ENCODE measurements around the gene DMXL1. TPM values are rescaled to one million over a fixed set of nuclear protein-coding genes. Genes with fewer than 3 reads are reported as not detected.
"Not testable (repeated sequence)": the region's sequence is repeated elsewhere in the genome, so short reads cannot be mapped to it uniquely, and the experiment has no call there.

The DMXL1 gene
- total RNA-seq, 4 donors from 2014 or later: 40.7 to 80.9 (median 46.6) TPM

DNA sequence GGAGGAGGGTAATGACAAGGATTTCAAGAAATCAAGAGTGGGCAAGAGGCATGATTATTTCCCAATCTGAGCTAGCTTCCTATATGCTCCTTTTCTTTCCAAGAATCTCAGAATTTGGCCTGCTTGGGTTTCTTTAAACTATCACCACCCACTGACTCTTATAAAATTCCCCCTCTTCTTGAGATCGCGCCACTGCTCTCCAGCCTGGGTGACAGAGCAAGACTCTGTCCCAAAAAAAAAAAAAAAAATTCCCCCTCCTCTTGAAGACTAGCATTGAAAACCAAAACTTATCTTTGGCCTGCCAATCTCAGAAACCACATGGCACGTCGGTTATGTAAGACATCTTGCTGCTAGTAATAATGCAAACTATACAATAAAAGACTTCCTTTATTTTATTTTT is 3.4 kb upstream of the DMXL1 start:
- no peak for ATAC-seq (ENCODE audit: low FRiP score)
- TF ChIP-seq, protein P1, sequence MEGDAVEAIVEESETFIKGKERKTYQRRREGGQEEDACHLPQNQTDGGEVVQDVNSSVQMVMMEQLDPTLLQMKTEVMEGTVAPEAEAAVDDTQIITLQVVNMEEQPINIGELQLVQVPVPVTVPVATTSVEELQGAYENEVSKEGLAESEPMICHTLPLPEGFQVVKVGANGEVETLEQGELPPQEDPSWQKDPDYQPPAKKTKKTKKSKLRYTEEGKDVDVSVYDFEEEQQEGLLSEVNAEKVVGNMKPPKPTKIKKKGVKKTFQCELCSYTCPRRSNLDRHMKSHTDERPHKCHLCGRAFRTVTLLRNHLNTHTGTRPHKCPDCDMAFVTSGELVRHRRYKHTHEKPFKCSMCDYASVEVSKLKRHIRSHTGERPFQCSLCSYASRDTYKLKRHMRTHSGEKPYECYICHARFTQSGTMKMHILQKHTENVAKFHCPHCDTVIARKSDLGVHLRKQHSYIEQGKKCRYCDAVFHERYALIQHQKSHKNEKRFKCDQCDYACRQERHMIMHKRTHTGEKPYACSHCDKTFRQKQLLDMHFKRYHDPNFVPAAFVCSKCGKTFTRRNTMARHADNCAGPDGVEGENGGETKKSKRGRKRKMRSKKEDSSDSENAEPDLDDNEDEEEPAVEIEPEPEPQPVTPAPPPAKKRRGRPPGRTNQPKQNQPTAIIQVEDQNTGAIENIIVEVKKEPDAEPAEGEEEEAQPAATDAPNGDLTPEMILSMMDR (IDR thresholded peaks at IDR 0.05): no peak
- no peak for DNase-seq (ENCODE audit: low spot score)

DNA sequence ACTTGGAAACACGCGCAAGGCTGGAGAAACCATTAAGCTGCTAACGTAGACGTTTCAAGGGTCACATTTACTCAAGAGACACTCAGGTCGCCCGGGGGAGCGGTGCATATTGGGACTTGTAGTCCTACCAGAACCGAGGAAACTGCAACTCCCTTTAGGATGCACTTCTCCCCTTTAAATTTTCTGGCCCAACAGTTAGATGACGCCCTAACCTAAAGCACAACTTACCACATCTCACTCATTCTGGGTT is 384 bp upstream of the DMXL1 start:
- peak; percentile 60 for DNase-seq (ENCODE audit: low spot score)
- peak; percentile 81 for ATAC-seq (ENCODE audit: low FRiP score)
- TF ChIP-seq, protein P1 (IDR thresholded peaks at IDR 0.05): no peak

DNA sequence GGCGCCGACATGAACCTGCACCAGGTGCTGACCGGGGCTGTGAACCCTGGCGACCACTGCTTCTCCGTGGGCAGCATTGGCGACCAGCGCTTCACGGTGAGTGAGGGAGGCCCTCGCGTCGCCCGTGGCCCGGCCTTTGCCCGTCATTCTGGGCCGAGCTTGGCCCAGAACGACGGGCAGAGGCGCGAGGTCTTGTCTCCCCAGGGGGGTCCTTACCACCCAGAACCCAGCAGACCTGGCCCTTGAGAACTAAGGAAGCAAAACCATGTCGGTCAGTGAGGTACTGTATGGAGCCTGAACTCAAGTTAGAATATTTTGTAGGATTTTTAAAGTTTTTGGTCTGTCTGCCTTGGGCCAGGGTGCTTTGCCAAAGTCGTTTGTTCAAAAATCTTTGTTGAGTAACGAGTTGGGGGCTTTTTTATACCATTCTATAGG is 691 bp downstream of the DMXL1 start:
- ATAC-seq (ENCODE audit: low FRiP score) (peak; percentile 10), DNase-seq (ENCODE audit: low spot score) (no peak)
- TF ChIP-seq, protein P1 (IDR thresholded peaks at IDR 0.05): no peak

DNA sequence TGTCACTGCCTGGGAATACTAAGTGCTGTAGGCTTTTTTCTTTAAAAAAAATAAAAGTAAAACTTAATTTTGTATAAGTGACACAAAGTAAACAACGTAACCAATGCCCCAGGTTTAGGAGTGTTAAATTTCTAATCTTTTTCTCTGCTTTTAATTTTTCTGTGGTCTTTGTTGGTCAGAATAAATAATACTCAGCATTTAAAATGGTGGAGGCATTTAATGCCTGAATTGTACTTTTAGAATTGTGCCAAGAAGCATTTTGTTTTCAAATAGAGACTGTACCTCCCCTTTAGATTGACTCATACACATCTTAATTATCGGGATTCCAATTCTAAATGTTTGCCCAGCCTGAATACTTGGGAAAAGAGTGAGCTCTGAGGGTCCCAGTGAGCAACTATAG is 1.6 kb downstream of the DMXL1 start:
- no peak for DNase-seq (ENCODE audit: low spot score)
- TF ChIP-seq, protein P1 (IDR thresholded peaks at IDR 0.05): no peak
- ATAC-seq (ENCODE audit: low FRiP score): no peak

DNA sequence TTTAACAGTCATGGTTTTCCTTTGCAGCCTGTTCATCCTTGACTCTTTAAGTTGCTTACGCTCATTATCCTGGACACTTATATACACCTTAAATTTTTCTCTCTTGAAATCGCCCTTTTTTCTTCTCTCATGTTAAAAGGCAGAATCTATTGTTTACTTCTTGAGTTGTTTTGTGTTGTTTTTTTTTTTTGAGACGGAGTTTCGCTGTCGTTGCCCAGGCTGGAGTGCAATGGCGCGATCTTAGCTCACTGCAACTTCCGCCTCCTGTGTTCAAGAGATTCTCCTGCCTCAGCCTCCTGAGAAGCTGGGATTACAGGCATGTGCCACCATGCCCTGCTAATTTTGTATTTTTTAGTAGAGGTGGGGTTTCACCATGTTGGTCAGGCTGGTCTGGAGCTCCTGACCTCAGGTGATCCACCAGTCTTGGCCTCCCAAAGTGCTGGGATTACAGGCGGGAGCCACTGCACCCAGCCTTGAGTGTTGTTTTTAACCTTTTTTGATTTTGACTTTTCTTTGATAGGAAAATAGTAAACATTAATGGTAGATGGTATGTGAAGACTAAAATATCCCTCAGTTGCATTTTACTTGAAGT is 3.0 kb downstream of the DMXL1 start:
- not testable (repeated sequence) for ATAC-seq (ENCODE audit: low FRiP score); DNase-seq (ENCODE audit: low spot score)

DNA sequence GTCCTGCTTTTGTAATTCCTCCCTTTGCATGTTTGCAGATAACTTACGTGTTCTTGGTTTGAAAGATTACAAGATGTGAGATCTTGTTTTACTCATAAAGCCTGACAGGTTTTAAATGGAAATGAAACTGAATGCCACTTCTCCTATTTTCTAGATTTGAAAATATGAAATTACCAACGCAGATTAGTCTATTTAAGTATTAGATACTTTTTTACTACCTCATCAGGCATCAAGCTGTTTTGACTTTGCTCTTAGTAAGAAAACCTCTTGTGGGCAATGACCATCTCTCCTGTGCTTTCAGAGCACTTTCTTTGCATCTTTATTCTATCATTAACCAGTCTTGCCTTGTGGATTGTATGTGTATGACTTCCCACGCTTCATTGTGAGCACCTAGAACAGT is 3.5 kb downstream of the DMXL1 start:
- TF ChIP-seq, protein P1 (IDR thresholded peaks at IDR 0.05): no peak
- ATAC-seq (ENCODE audit: low FRiP score): no peak
- no peak for DNase-seq (ENCODE audit: low spot score)

DNA sequence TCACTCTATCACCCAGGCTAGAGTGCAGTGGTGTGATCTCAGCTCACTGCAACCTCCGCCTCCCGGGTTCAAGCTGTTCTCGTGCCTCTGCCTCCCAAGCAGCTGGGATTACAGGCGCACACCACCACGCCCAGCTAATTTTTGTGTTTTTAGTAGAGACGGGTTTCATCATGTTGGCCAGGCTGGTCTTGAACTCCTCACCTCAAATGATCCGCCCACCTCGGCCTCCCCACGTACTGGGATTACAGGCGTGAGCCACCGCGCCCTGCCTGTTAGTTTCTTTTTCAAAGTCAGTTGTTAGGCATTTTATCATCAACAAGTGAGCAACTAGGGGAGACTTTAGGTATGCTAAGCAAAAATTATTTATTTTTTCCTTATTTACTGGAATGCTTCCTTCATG is 4.4 kb downstream of the DMXL1 start:
- DNase-seq (ENCODE audit: low spot score); ATAC-seq (ENCODE audit: low FRiP score): not testable (repeated sequence)

DNA sequence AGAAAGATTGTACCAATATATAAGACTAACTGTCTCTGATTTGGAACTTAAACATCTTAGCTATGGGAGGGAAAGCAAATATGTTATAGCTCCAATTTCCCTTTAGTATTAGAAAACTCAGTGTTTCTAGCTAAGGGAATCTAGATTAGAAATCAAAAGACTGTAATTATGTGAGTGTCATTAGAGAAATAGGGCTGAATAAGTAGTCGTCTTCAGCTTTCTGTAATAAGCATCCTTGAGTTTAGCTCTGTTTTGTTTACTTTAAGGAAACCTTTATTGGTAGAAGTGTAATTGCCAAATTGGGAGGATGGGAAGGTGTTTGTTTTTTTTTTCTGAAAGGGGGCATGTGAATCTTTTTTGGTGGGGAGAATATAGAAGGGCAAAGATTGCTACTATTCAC is 5.2 kb downstream of the DMXL1 start:
- ATAC-seq (ENCODE audit: low FRiP score) (no peak), DNase-seq (ENCODE audit: low spot score) (no peak)
- TF ChIP-seq, protein P1 (IDR thresholded peaks at IDR 0.05): no peak
